Neuronal stem cell (in vitro differentiated cells): ENCODE measurements around the gene WDR93.

Source experiments
- DNase-seq: peaks from one replicate; pipeline ENCODE4 v3.0.0-alpha.2; 2013; ENCODE audit warnings: low spot score
- H2AFZ ChIP-seq: one replicate; pipeline ENCODE4 v1.6.1; 2013; ENCODE audit warnings: mild to moderate bottlenecking, low read length, inconsistent platforms
- H2AK5ac ChIP-seq: 2 replicates; pipeline ENCODE4 v1.6.1; 2013; ENCODE audit warnings: low read depth, mild to moderate bottlenecking, inconsistent platforms, low read length, moderate library complexity, mixed read lengths
- H2BK120ac ChIP-seq: 2 replicates; pipeline ENCODE4 v1.6.1; 2013; ENCODE audit warnings: low read depth, mild to moderate bottlenecking, inconsistent platforms, low read length, moderate library complexity, mixed read lengths
- H2BK12ac ChIP-seq: one replicate; pipeline ENCODE4 v1.6.1; 2013; ENCODE audit warnings: low read length, inconsistent platforms
- H2BK15ac ChIP-seq: 2 replicates; pipeline ENCODE4 v1.6.1; 2013; ENCODE audit warnings: mild to moderate bottlenecking, low read length, inconsistent platforms, mixed read lengths
- H2BK5ac ChIP-seq: one replicate; pipeline ENCODE4 v1.6.1; 2013; ENCODE audit warnings: inconsistent platforms, mild to moderate bottlenecking, low read length, moderate library complexity
- H3K14ac ChIP-seq: one replicate; pipeline ENCODE4 v1.6.1; 2013; ENCODE audit warnings: low read length, inconsistent platforms
- H3K18ac ChIP-seq: 2 replicates; pipeline ENCODE4 v1.6.1; 2013; ENCODE audit warnings: low read length, inconsistent platforms
- H3K23ac ChIP-seq: 2 replicates; pipeline ENCODE4 v1.6.1; 2013; ENCODE audit warnings: low read depth, mild to moderate bottlenecking, mixed read lengths, low read length, inconsistent platforms; ENCODE audit not compliant: poor library complexity
- H3K27ac ChIP-seq: replicated peaks from 3 replicates; pipeline ENCODE4 v1.5.1; 2013; ENCODE audit warnings: low read length, inconsistent platforms
- H3K27me3 ChIP-seq, 3 experiments: 2 replicates each; pipeline ENCODE4 v1.6.1; 2013; ENCODE audit warnings: low read length in 3 of 3, mild to moderate bottlenecking in 2 of 3, inconsistent platforms in 1 of 3, low read depth in 1 of 3, mixed read lengths in 1 of 3, moderate library complexity in 1 of 3; ENCODE audit not compliant: control insufficient read depth in 3 of 3, insufficient read depth in 3 of 3
- H3K36me3 ChIP-seq, 2 donors: replicated peaks in 1 of 2; 2 replicates each; pipeline ENCODE4 v1.6.1; 2013; ENCODE audit warnings: low read length in 2 of 2; ENCODE audit not compliant: control insufficient read depth in 2 of 2, insufficient read depth in 2 of 2
- H3K4ac ChIP-seq: 2 replicates; pipeline ENCODE4 v1.6.1; 2013; ENCODE audit warnings: inconsistent platforms, mild to moderate bottlenecking, low read length, moderate library complexity
- H3K4me1 ChIP-seq, 2 donors: 1 replicate in 1 of 2; 2 replicates in 1 of 2; pipeline ENCODE4 v1.6.1; 2013; ENCODE audit warnings: low read length in 2 of 2, low read depth in 1 of 2; ENCODE audit not compliant: control insufficient read depth in 2 of 2, insufficient read depth in 1 of 2
- H3K4me2 ChIP-seq: one replicate; pipeline ENCODE4 v1.6.1; 2013; ENCODE audit warnings: mild to moderate bottlenecking, low read length, inconsistent platforms; ENCODE audit not compliant: insufficient read depth, poor library complexity, severe bottlenecking
- H3K4me3 ChIP-seq, 2 donors: 2 replicates each; pipeline ENCODE4 v1.5.1; 2013; ENCODE audit warnings: low read length in 2 of 2, mild to moderate bottlenecking in 2 of 2, inconsistent platforms in 1 of 2, moderate library complexity in 1 of 2
- H3K79me1 ChIP-seq: one replicate; pipeline ENCODE4 v1.6.1; 2013; ENCODE audit warnings: low read depth, mild to moderate bottlenecking, inconsistent platforms, low read length, moderate library complexity
- H3K9ac ChIP-seq: one replicate; pipeline ENCODE4 v1.6.1; 2013; ENCODE audit warnings: mild to moderate bottlenecking, low read depth, low read length, inconsistent platforms; ENCODE audit not compliant: poor library complexity
- H3K9me3 ChIP-seq, 2 donors: replicated peaks in 1 of 2; 2 replicates each; pipeline versions ENCODE3 to v1.6.1; 2013; ENCODE audit warnings: low read length in 2 of 2, mild to moderate bottlenecking in 2 of 2, inconsistent platforms in 1 of 2, low read depth in 1 of 2, mixed read lengths in 1 of 2, moderate library complexity in 1 of 2; ENCODE audit not compliant: control insufficient read depth in 2 of 2, insufficient read depth in 1 of 2
- H4K8ac ChIP-seq: one replicate; pipeline ENCODE4 v1.6.1; 2013; ENCODE audit warnings: low read depth, mild to moderate bottlenecking, inconsistent platforms, low read length, moderate library complexity
- H4K91ac ChIP-seq: one replicate; pipeline ENCODE4 v1.6.1; 2013; ENCODE audit warnings: low read length, low read depth, mild to moderate bottlenecking, inconsistent platforms; ENCODE audit not compliant: poor library complexity
- WGBS, 2 donors: extraction: QIAGEN DNeasy Blood & Tissue Kit; methylation state at CpG; one replicate each; pipeline ENCODE4 v1.1.7; 2013; ENCODE audit warnings: missing lambda C conversion rate in 2 of 2, mixed read lengths in 1 of 2; ENCODE audit not compliant: insufficient read length in 2 of 2, insufficient replicate concordance in 1 of 2; ENCODE audit errors: extremely low coverage in 2 of 2; 5-methylcytosine and 5-hydroxymethylcytosine counted together

The WDR93 gene

DNA sequence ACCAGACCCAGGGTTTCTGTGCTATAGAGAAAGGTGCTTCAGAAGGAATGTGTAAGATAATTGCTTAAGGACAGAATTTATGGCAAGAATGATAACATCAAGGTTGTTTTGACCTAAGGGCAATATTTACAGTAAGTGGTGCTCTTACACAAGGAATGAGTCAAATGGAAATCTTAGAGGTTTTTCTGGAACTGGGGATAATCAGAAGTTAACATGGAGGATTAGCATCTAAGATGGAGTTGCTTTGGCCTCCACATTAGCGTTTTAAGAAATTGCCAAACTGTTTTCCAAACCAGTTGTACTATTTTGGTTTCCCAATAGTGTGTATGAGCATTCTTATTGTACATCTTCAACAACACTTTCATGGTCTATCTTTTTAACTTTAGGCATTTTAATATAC, 3.1 kb downstream of the WDR93 start:
- no peaks in the 10 kb centered on the region for H3K79me1 ChIP-seq
- WGBS, 2 donors = no CpG with 5 or more reads among the region's 1 CpG
- no peak overlapping the region for H2AFZ ChIP-seq
- H4K91ac ChIP-seq = no peak overlapping the region
- H3K23ac ChIP-seq = no peak overlapping the region
- H2BK15ac ChIP-seq = no peak overlapping the region
- DNase-seq = no peak
- H3K27me3 ChIP-seq = peaks cover 0 to 26% (median 6%) of the 10 kb centered on the region in 3 experiments
- H3K14ac ChIP-seq = no peak overlapping the region
- no peak overlapping the region for H3K4me3 ChIP-seq
- H3K9me3 ChIP-seq = peaks cover 0 to 2% of the 10 kb centered on the region in 2 donors
- H3K9ac ChIP-seq = no peak overlapping the region
- no peak overlapping the region for H2BK5ac ChIP-seq
- H2AK5ac ChIP-seq = no peak overlapping the region
- H3K4ac ChIP-seq = no peak overlapping the region
- H2BK120ac ChIP-seq = no peak overlapping the region
- H3K18ac ChIP-seq = no peak overlapping the region
- H2BK12ac ChIP-seq = no peak overlapping the region
- no peaks in the 10 kb centered on the region for H3K36me3 ChIP-seq
- H3K27ac ChIP-seq = no peak overlapping the region
- no peak overlapping the region for H4K8ac ChIP-seq
- H3K4me2 ChIP-seq = no peak overlapping the region
- H3K4me1 ChIP-seq = peaks cover 0 to 2% of the 10 kb centered on the region in 2 donors

DNA sequence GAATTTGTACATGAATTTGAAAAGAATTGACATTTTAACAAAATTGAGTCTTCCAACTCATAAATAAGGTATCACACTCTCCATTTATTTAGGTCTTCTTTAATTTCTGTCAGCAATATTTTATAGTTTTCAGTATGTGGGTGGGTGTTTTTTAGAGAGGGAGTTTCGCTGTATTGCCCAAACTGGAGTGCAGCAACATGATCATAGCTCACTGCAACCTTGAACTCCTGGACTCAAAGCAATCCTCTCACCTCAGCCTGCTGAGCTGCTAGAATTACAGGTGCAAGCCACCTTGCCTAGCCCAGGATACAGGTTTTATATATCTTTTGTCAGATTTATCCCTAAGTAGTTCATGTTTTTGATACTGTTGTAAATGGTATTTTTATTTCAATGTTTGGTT, 4.6 kb downstream of the WDR93 start:
- Histone ChIP-seq H3K23ac (no peak overlapping the region), H3K14ac (no peak overlapping the region), H3K27ac (no peak overlapping the region), H2AFZ (no peak overlapping the region), H3K9me3 (peaks cover 0 to 2% of the 10 kb centered on the region in 2 donors), H3K4me1 (peaks cover 0 to 2% of the 10 kb centered on the region in 2 donors), H2BK15ac (no peak overlapping the region), H2AK5ac (no peak overlapping the region), H3K79me1 (no peaks in the 10 kb centered on the region), H4K91ac (no peak overlapping the region), H3K4me2 (no peak overlapping the region), H3K4me3 (no peak overlapping the region), H2BK5ac (no peak overlapping the region), H3K9ac (no peak overlapping the region), H3K4ac (no peak overlapping the region), H2BK120ac (no peak overlapping the region), H3K18ac (no peak overlapping the region), H3K36me3 (no peaks in the 10 kb centered on the region), H3K27me3 (peaks cover 0 to 26% (median 4%) of the 10 kb centered on the region in 3 experiments), H2BK12ac (no peak overlapping the region), H4K8ac (no peak overlapping the region)
- DNase-seq = no peak
- no CpG with 5 or more reads among the region's 1 CpG for WGBS, 2 donors

DNA sequence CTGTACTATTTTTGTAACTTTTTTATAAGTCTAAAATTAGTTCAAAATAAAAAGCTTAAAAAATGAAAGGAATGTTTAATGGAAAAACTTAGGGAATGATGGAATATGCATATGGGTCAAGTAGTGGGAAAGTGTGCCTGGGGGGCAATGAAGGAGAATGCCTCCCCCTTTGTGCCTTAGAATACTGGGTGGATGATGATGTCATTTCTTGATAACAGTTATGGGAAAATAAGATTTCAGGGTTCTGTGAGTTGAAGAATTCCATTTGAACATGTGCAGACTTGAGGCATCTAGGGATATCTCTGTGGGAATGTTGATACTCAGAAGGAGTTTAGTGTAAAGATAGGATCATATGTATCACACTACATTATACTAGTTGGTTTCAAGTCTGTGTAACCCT, 13.8 kb downstream of the WDR93 start:
- Histone ChIP-seq H2AFZ (no peak overlapping the region), H4K8ac (no peak overlapping the region), H3K23ac (no peak overlapping the region), H2BK15ac (no peak overlapping the region), H4K91ac (no peak overlapping the region), H3K36me3 (no peaks in the 10 kb centered on the region), H2BK12ac (no peak overlapping the region), H3K18ac (no peak overlapping the region), H3K4me3 (no peak overlapping the region), H3K4ac (no peak overlapping the region), H3K27ac (no peak overlapping the region), H3K4me2 (no peak overlapping the region), H3K9me3 (no peaks in the 10 kb centered on the region), H2AK5ac (no peak overlapping the region), H3K14ac (no peak overlapping the region), H3K79me1 (no peaks in the 10 kb centered on the region), H3K9ac (no peak overlapping the region), H3K4me1 (no peaks in the 10 kb centered on the region), H2BK5ac (no peak overlapping the region), H3K27me3 (peaks cover 0 to 44% (median 4%) of the 10 kb centered on the region in 3 experiments), H2BK120ac (no peak overlapping the region)
- DNase-seq = no peak

DNA sequence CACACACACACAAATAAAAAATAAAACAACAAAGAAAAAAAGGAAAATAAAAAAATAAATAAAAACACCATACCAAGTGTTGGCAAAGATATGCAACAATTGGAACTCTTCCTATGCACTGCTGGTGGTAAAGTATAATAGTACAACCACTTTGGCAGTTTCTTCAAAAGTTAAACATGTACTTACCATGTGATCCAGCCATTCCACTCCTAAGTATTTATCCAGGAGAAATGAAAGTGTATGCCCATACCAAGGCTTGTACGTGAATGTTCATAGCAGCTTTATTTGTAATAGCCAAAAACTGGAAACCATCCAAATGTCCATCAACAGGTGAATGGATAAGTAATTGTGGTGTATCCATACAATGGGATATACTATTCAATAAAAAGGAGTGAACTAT, 17.0 kb downstream of the WDR93 start:
- Histone ChIP-seq H2BK120ac (no peak overlapping the region), H2BK15ac (no peak overlapping the region), H4K8ac (no peak overlapping the region), H3K18ac (no peak overlapping the region), H3K27ac (no peak overlapping the region), H2AFZ (no peak overlapping the region), H3K36me3 (no peaks in the 10 kb centered on the region), H2BK12ac (no peak overlapping the region), H3K4me1 (no peaks in the 10 kb centered on the region), H3K79me1 (no peaks in the 10 kb centered on the region), H2BK5ac (no peak overlapping the region), H3K4ac (no peak overlapping the region), H3K23ac (no peak overlapping the region), H3K4me2 (no peak overlapping the region), H2AK5ac (no peak overlapping the region), H3K4me3 (no peak overlapping the region), H3K27me3 (peaks cover 0 to 34% (median 0%) of the 10 kb centered on the region in 3 experiments), H3K9ac (no peak overlapping the region), H3K9me3 (no peaks in the 10 kb centered on the region), H4K91ac (no peak overlapping the region), H3K14ac (no peak overlapping the region)
- no CpG with 5 or more reads among the region's 1 CpG for WGBS, 2 donors
- DNase-seq = no peak
